Cardiac fibroblast (primary cell): Measurements from ENCODE around the gene SLC14A1.

Experiments
- DNase-seq, 2 donors: peaks; one replicate each; pipeline versions ENCODE4 v3.0.0 to v3.0.0-alpha.2; 2010; ENCODE audit warnings: low read depth in 2 of 2
- H3K4me3 ChIP-seq, 2 donors: replicated peaks in 1 of 2; 1 replicate in 1 of 2; 2 replicates in 1 of 2; pipeline ENCODE4 v1.5.1; 2011; ENCODE audit warnings: low read depth in 2 of 2, low read length in 2 of 2, mild to moderate bottlenecking in 2 of 2, moderate library complexity in 1 of 2
- TF ChIP-seq, protein P1 (sequence below): IDR thresholded peaks from one replicate; pipeline ENCODE4 v1.5.1; 2011; ENCODE audit warnings: low read depth, mild to moderate bottlenecking, low read length, inconsistent platforms

The SLC14A1 gene

DNA sequence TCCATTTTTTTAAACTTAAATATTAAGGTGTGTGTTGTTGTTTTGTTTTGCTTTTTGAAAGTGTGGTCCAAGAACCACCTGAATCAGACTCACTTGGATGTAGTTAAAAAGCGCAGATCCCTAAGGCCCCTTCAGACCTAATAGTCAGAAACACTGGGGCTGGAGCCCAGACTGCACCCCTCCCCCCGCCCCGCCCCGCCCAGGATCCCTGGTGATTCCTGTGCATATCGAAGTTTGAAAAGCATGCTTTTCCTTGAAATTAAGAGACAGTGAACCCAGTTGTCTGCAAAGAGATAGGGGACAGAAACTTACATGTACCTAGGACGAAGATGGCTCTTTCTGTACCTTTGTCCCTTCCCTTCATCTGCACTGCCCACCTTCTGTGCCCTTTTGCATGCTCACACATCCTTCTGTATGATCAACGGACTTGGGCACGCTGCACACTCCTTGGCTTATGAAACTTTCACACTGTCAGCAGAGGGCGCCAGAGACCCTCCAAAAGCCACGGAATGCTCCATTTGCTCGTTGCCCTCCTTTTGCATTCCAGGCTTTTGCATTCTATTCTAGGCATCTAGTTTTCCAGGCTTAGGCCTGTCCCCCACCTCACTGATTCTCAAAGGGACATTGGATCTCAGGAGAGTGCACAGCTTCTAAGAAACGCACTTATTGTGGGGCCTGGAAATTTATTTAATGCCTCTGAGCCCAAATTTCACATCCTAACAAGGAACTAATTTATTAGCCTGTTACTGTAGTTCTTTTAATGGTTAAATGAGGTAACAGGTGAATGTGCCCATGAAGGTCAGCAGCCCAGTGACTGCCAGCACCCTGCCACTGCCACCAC, 32.8 kb upstream of the SLC14A1 start:
- TF ChIP-seq, protein P1, sequence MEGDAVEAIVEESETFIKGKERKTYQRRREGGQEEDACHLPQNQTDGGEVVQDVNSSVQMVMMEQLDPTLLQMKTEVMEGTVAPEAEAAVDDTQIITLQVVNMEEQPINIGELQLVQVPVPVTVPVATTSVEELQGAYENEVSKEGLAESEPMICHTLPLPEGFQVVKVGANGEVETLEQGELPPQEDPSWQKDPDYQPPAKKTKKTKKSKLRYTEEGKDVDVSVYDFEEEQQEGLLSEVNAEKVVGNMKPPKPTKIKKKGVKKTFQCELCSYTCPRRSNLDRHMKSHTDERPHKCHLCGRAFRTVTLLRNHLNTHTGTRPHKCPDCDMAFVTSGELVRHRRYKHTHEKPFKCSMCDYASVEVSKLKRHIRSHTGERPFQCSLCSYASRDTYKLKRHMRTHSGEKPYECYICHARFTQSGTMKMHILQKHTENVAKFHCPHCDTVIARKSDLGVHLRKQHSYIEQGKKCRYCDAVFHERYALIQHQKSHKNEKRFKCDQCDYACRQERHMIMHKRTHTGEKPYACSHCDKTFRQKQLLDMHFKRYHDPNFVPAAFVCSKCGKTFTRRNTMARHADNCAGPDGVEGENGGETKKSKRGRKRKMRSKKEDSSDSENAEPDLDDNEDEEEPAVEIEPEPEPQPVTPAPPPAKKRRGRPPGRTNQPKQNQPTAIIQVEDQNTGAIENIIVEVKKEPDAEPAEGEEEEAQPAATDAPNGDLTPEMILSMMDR: peak; percentile 84
- no peak overlapping the region for H3K4me3 ChIP-seq
- peak; percentile 85 to 86 for DNase-seq

DNA sequence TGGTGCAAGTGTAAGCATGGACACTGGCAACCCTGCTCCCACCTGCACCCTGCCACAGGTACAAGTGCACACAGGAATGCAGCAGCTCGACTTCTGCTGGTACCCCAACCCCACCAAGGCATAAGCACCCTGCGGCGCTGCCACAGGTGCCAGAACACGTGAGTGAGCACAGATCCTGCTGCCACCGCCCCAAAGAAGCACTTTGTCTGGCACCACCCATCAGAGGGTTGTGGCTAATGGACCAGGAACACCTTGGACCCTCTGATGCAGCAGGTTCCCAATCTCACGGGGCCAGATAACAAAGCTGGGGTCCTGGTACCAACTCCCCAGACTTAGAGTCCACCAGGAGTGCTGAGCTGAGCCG, 32.2 kb upstream of the SLC14A1 start:
- TF ChIP-seq, protein P1: no peak

DNA sequence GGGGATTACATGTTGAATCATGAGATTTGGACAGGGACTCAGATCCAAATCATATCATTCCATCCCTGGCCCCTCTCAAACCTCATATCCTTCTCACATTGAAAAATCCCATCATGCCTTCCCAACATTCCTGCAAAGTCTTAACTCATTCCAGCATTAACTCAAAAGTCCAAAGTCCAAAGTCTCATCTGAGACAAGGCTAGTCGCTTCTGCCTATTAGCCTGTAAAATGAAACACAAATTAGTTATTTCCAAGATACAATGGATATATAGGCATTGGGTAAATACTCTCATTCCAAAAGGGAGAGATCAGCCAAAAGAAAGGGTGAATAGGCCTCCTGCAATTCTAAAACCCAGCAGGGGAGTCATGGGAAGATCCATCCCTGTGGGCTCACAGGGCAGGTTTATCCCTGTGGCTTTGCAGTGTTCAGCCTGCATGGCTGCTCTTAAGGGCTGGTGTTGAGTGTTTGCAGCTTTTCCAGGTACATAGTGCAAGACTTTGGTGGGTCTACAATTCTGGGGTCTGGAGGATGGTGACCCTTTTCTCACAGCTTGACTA, 21.2 kb upstream of the SLC14A1 start:
- no peak for DNase-seq
- TF ChIP-seq, protein P1: no peak
- no peak overlapping the region for H3K4me3 ChIP-seq

More for the DNA sequence above, 32.2 kb upstream of the SLC14A1 start:
- H3K4me3 ChIP-seq: no peak overlapping the region
- no peak for DNase-seq

DNA sequence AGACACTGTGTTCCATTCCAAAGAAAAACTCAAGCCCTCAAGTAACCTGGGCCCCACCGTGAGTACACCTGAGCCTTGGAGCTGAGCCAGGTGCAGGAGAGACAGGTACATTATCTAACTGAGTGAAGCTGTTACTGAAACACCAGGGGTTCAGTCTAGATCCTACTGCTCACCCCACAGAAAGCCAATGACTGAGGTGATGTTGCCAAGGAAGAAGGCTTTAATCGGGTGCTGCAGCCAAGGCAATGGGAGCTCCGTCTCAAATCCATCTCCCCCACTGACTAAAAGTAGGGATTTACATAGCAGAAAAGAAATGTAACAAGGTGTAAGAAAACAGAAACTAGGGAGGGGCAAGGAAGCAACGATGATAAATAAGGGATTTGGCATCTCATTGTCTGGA, 15.2 kb upstream of the SLC14A1 start:
- no peak for DNase-seq
- TF ChIP-seq, protein P1: no peak

DNA sequence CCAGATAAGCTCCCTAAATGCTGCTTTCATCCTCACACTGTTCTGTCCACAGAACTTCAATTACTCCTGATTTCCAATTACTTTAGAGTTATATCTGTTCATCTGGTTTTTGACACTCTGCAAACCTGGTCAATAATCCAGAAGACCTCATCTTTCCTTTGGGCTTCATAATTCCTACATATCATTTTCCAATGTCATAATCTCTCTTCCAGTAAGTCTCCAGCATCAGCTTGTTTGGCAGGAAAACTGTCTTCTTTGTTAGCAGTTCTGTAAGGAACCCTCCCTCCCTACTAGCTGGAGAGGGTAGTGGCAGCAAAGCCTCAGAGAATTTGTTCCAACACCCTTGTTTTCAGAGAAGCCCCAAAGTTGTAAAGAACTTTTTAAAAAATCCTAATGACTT, 11.9 kb upstream of the SLC14A1 start:
- TF ChIP-seq, protein P1: no peak
- DNase-seq: peak in 1 of 2 donors; percentile 48
- no peak overlapping the region for H3K4me3 ChIP-seq

More for the DNA sequence above, 15.2 kb upstream of the SLC14A1 start:
- H3K4me3 ChIP-seq: no peak overlapping the region

DNA sequence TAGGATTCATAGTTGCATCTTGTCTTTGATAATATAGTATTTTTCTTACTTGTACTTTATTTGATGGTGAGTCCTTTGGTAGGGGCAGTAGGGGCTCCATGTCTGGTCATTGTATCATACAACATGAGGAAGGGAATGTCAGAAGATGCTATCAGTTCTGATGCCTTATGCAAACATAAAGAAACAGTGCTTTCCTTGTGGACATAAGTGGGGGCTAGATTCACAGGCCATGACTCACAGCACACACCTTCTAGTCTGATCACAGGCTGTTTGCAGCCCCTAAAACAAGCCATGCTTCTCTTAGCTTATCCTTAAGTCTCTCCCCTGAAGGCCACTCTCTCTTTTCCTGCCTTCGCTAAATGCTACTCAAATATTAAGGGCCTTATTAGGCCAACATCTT, 10.7 kb upstream of the SLC14A1 start:
- no peak for DNase-seq
- TF ChIP-seq, protein P1: no peak
- no peak overlapping the region for H3K4me3 ChIP-seq
